Glutamatergic neuron (in vitro differentiated cells): ENCODE measurements around the gene DNMBP. TPM values are rescaled to one million over a fixed set of nuclear protein-coding genes. Genes with fewer than 3 reads are reported as not detected.
"Not testable (repeated sequence)": the region's sequence is repeated elsewhere in the genome, so short reads cannot be mapped to it uniquely, and the experiment has no call there.

ENCODE experiments used
- DNase-seq: peaks from one replicate; pipeline ENCODE4 v3.0.0; 2022
- H3K27ac Mint-ChIP-seq: one replicate; pipeline ENCODE4 v1.8.0; 2020; ENCODE audit warnings: mild to moderate bottlenecking, mixed read lengths, inconsistent platforms; ENCODE audit not compliant: unreplicated experiment
- H3K27me3 Mint-ChIP-seq: one replicate; pipeline ENCODE4 v1.8.0; 2020; ENCODE audit warnings: mild to moderate bottlenecking, moderate library complexity, mixed read lengths, inconsistent platforms; ENCODE audit not compliant: unreplicated experiment
- H3K36me3 Mint-ChIP-seq: one replicate; pipeline ENCODE4 v1.8.0; 2020; ENCODE audit warnings: mild to moderate bottlenecking, mixed read lengths, inconsistent platforms; ENCODE audit not compliant: unreplicated experiment
- H3K4me1 Mint-ChIP-seq: one replicate; pipeline ENCODE4 v1.8.0; 2020; ENCODE audit warnings: mild to moderate bottlenecking, low read depth, mixed read lengths, inconsistent platforms; ENCODE audit not compliant: unreplicated experiment
- H3K4me3 Mint-ChIP-seq: one replicate; pipeline ENCODE4 v1.8.0; 2020; ENCODE audit warnings: mild to moderate bottlenecking, mixed read lengths, inconsistent platforms; ENCODE audit not compliant: unreplicated experiment
- H3K9me3 Mint-ChIP-seq: one replicate; pipeline ENCODE4 v1.8.0; 2020; ENCODE audit warnings: mild to moderate bottlenecking, moderate library complexity, mixed read lengths, inconsistent platforms; ENCODE audit not compliant: unreplicated experiment
- total RNA-seq: library from RNA; stranded (reverse); fragmentation: NEBNext Ultra II Directional; extraction: Animal tissue kit (Norgen Biotek cat#: 25700); gene quantifications from one replicate; pipeline ENCODE4 v1.2.1, GENCODE V29; 2021; ENCODE audit not compliant: unreplicated experiment
- TF ChIP-seq, protein P1 (sequence below): fragments of 200-600 bp; sonication (generic); IDR thresholded peaks from one replicate; pipeline ENCODE4 v1.5.0; 2021; ENCODE audit not compliant: partially characterized antibody, unreplicated experiment

The DNMBP gene
- total RNA-seq, 1 donor from 2014 or later = 9.5 TPM

DNA sequence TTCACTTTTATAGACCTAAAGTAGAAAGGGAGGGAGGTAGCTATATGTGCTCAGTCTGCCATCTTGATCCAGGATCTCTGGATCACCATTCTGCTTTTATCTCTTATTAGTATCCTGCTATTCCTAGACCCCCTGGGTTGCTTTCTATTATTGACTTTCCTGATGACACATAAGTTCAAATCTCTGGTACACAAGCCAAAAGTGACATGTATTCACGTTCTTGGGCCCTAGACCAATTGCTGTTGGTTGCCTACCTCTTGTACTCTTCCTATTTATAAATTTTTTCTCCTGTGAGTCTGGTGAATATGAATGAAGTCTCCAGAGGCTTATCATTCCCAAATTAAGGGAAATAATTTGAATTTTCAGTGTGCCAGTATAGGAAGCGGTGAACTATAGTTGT is 56.9 kb downstream of the DNMBP start:
- no peaks in the 10 kb centered on the region for H3K27me3 Mint-ChIP-seq
- no peaks in the 10 kb centered on the region for H3K4me1 Mint-ChIP-seq
- no peak overlapping the region for H3K4me3 Mint-ChIP-seq
- peaks cover 2% of the 10 kb centered on the region for H3K9me3 Mint-ChIP-seq
- no peak overlapping the region for H3K27ac Mint-ChIP-seq
- peaks cover 33% of the 10 kb centered on the region for H3K36me3 Mint-ChIP-seq
- no peak for DNase-seq
- TF ChIP-seq, protein P1, sequence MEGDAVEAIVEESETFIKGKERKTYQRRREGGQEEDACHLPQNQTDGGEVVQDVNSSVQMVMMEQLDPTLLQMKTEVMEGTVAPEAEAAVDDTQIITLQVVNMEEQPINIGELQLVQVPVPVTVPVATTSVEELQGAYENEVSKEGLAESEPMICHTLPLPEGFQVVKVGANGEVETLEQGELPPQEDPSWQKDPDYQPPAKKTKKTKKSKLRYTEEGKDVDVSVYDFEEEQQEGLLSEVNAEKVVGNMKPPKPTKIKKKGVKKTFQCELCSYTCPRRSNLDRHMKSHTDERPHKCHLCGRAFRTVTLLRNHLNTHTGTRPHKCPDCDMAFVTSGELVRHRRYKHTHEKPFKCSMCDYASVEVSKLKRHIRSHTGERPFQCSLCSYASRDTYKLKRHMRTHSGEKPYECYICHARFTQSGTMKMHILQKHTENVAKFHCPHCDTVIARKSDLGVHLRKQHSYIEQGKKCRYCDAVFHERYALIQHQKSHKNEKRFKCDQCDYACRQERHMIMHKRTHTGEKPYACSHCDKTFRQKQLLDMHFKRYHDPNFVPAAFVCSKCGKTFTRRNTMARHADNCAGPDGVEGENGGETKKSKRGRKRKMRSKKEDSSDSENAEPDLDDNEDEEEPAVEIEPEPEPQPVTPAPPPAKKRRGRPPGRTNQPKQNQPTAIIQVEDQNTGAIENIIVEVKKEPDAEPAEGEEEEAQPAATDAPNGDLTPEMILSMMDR = no peak

DNA sequence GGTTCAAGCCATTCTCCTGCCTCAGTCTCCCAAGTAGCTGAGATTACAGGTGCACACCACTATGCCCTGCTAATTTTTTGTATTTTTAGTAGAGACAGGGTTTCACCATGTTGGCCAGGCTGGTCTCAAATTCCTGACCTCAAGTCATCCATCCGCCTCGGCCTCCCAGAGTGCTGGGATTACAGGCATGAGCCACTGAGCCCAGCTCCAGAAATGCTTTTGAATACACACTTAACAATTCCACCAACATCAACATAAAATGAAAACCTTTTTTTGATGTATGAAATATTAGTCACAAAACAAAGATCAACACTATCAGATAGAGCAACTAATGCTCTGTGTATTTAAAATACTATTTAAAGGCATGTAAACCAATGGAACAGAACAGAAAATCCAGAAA is 63.7 kb downstream of the DNMBP start:
- peaks cover 20% of the 10 kb centered on the region for H3K36me3 Mint-ChIP-seq
- H3K4me1 Mint-ChIP-seq, H3K27ac Mint-ChIP-seq, H3K4me3 Mint-ChIP-seq, H3K27me3 Mint-ChIP-seq, H3K9me3 Mint-ChIP-seq, DNase-seq: not testable (repeated sequence)

DNA sequence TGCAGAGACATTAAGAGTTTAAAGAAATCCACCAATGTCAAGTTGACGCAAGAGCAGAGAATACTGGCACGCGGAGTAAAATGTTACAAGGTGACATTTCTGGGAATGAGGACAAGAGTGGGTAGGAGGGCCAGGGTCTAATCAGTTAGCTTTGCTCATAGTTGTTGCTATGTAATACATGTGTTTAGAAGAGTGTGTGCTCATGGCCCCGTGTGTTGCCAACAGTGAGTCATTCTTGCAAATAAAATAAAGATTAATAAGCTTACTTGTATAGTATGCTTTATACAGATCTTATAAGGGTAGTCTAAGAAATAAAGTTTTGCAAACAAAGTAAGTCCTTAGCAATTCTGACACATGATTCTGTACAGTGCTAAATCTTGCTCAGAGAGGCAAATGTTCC is 64.5 kb downstream of the DNMBP start:
- H3K27ac Mint-ChIP-seq = no peak overlapping the region
- no peaks in the 10 kb centered on the region for H3K27me3 Mint-ChIP-seq
- H3K4me1 Mint-ChIP-seq = no peaks in the 10 kb centered on the region
- no peak overlapping the region for H3K4me3 Mint-ChIP-seq
- peaks cover 20% of the 10 kb centered on the region for H3K36me3 Mint-ChIP-seq
- no peak for DNase-seq
- TF ChIP-seq, protein P1 = no peak
- H3K9me3 Mint-ChIP-seq = peaks cover 2% of the 10 kb centered on the region

DNA sequence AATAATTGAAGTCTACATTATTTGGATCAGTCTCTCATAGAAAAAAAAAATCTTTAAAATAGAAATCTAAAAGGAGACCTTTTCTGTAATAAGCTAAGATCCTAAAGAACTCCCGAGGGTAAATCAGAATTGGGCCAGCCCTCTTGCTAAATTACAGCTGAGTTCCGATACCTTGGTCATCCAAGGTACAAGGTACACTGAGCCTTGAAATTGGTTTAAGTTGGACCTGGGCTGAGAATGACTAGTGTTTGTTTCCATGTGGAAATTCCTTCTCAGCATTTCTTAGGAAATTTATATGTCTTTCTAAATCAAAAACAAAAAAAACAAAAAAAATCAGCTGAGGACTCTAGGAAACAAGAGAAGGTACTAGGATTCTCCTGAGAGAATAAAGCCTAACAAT is 64.9 kb downstream of the DNMBP start:
- TF ChIP-seq, protein P1 = no peak
- Mint-ChIP-seq H3K9me3 (peaks cover 2% of the 10 kb centered on the region), H3K4me3 (no peak overlapping the region), H3K27ac (no peak overlapping the region), H3K36me3 (peaks cover 18% of the 10 kb centered on the region), H3K27me3 (no peaks in the 10 kb centered on the region), H3K4me1 (no peaks in the 10 kb centered on the region)
- no peak for DNase-seq

DNA sequence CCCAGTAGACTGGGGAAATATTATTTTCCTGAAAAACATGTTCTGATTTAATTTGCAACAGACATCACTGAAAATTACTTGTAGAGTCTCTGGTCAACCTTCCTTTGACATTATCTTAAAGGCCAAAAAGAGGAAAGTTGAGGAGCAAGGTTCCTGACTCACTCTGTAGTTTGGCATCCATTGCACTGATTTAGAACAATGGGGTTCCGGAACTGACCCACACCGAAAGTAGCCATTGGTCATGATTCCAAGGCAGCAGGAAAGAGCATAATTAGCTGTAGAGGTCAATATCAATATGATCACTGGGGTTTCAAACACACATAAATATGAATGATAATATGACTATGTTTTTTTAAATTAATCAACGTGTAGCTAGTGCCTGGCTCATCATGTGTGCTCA is 65.8 kb downstream of the DNMBP start:
- Mint-ChIP-seq H3K9me3 (peaks cover 2% of the 10 kb centered on the region), H3K4me1 (no peaks in the 10 kb centered on the region), H3K27me3 (no peaks in the 10 kb centered on the region), H3K36me3 (peaks cover 24% of the 10 kb centered on the region), H3K4me3 (no peak overlapping the region), H3K27ac (no peak overlapping the region)
- TF ChIP-seq, protein P1 = no peak
- no peak for DNase-seq
